A549 (cell line): ENCODE measurements around the gene RAB12. TPM values are rescaled to one million over a fixed set of nuclear protein-coding genes. Genes with fewer than 3 reads are reported as not detected.

Source experiments
- ATAC-seq, 2 experiments: fragments of 200-7000 bp in 1 of 2; fragments of >200 bp in 1 of 2; cut with Nextera tagmentation in 1 of 2; cut with Tn5 transposase in 1 of 2; 3 replicates each; pipeline versions ENCODE4 v1.8.0 to v1.9.1; 2018 to 2020; ENCODE audit warnings: mild to moderate bottlenecking in 1 of 2, moderate library complexity in 1 of 2
- CTCF ChIA-PET: fragments of 300-600 bp; sonication (Branson Sonifier 250); formaldehyde crosslinking; extraction: SDS; loops from one replicate; lab custom pipeline; 2021; ENCODE audit warnings: antibody characterized with exemption, inconsistent platforms; lab: Yijun Ruan, JAX
- POLR2A ChIA-PET: fragments of 350-600 bp; formaldehyde crosslinking; extraction: SDS; loops from one replicate; lab custom pipeline; 2021; ENCODE audit warnings: antibody characterized with exemption, inconsistent platforms; lab: Yijun Ruan, JAX
- DNase-seq, 2 experiments: peaks; one replicate each; pipeline versions ENCODE4 v3.0.0 to v3.0.0-alpha.2; 2011 to 2016; ENCODE audit warnings: low read depth in 1 of 2, low spot score in 1 of 2
- FAIRE-seq: peaks from 2 replicates; lab custom pipeline; 2011; peaks lifted over from hg19 to GRCh38; lab: Jason Lieb, UNC
- H3K27ac ChIP-seq, 2 experiments: fragments of >200 bp; sonication (Bioruptor Twin); formaldehyde crosslinking; 3 replicates each; pipeline ENCODE4 v1.5.1; 2016 to 2017
- H3K4me1 ChIP-seq: fragments of >200 bp; sonication (Bioruptor Twin); formaldehyde crosslinking; 3 replicates; pipeline ENCODE4 v1.6.1; 2016
- H3K4me2 ChIP-seq: fragments of >200 bp; sonication (Bioruptor Twin); formaldehyde crosslinking; 3 replicates; pipeline ENCODE4 v1.6.1; 2016
- H3K4me3 ChIP-seq: fragments of >200 bp; sonication (Bioruptor Twin); formaldehyde crosslinking; 3 replicates; pipeline ENCODE4 v1.5.1; 2016
- H3K9me3 ChIP-seq: fragments of >200 bp; sonication (Bioruptor Twin); formaldehyde crosslinking; 3 replicates; pipeline ENCODE4 v1.6.1; 2016
- BCL3 ChIP-seq: fragments of >200 bp; sonication (Bioruptor Twin); formaldehyde crosslinking; IDR thresholded peaks from 3 replicates; pipeline ENCODE4 v1.6.1; 2016
- CHD4 ChIP-seq: fragments of 200-600 bp; sonication (generic); IDR thresholded peaks from 2 replicates; pipeline ENCODE4 v1.6.1; 2016; ENCODE audit warnings: antibody characterized with exemption, mild to moderate bottlenecking, borderline replicate concordance
- EP300 ChIP-seq, 2 experiments: fragments of >200 bp; sonication (Bioruptor Twin); formaldehyde crosslinking; IDR thresholded peaks; 2 replicates in 1 of 2; 3 replicates in 1 of 2; pipeline ENCODE4 v1.6.1; 2016 to 2017
- ESRRA ChIP-seq: fragments of 150-350 bp; IDR thresholded peaks from 2 replicates; pipeline ENCODE4 v1.6.1; 2014; ENCODE audit warnings: mild to moderate bottlenecking, low read length, borderline replicate concordance
- GATA3 ChIP-seq: IDR thresholded peaks from 2 replicates; pipeline ENCODE4 v1.6.1; 2012; ENCODE audit warnings: borderline replicate concordance
- HDAC2 ChIP-seq: fragments of 200-600 bp; sonication (generic); IDR thresholded peaks from 2 replicates; pipeline ENCODE4 v1.6.1; 2016
- HOXB13 ChIP-seq: fragments of 250-450 bp; sonication (Bioruptor Pico); IDR thresholded peaks from 2 replicates; pipeline ENCODE4 v1.5.0; 2020; ENCODE audit warnings: low read depth, mild to moderate bottlenecking, moderate library complexity
- KDM1A ChIP-seq: fragments of 200-600 bp; sonication (generic); IDR thresholded peaks from 2 replicates; pipeline ENCODE4 v1.6.1; 2016; ENCODE audit warnings: low read depth, mild to moderate bottlenecking
- MAFK ChIP-seq: fragments of 450-650 bp; IDR thresholded peaks from 2 replicates; pipeline ENCODE4 v1.6.1; 2014; ENCODE audit not compliant: partially characterized antibody
- NFE2L2 ChIP-seq: fragments of 150-350 bp; conservative IDR thresholded peaks from 2 replicates; pipeline ENCODE4 v1.6.1; 2014; ENCODE audit warnings: low read length
- PHF8 ChIP-seq: fragments of 200-600 bp; sonication (generic); IDR thresholded peaks from 2 replicates; pipeline ENCODE4 v1.6.1; 2016; ENCODE audit warnings: low read depth, mild to moderate bottlenecking, antibody characterized with exemption, moderate library complexity, borderline replicate concordance
- RAD21 ChIP-seq, 2 experiments: fragments of >200 bp in 1 of 2; sonication (Bioruptor Twin) in 1 of 2; formaldehyde crosslinking in 1 of 2; IDR thresholded peaks in 1 of 2; conservative IDR thresholded peaks in 1 of 2; 2 replicates in 1 of 2; 3 replicates in 1 of 2; pipeline ENCODE4 v1.6.1; 2012 to 2018; ENCODE audit warnings: inconsistent platforms in 1 of 2
- REST ChIP-seq: fragments of 200-600 bp; sonication (generic); IDR thresholded peaks from 2 replicates; pipeline ENCODE4 v1.6.1; 2016; ENCODE audit warnings: antibody characterized with exemption, mild to moderate bottlenecking, moderate library complexity
- TP53 ChIP-seq: fragments of 250-450 bp; sonication (Bioruptor Pico); IDR thresholded peaks from 2 replicates; pipeline ENCODE4 v1.5.0; 2021; ENCODE audit warnings: mild to moderate bottlenecking, moderate library complexity
- ZNF302 ChIP-seq: fragments of 250-450 bp; sonication (Bioruptor Pico); IDR thresholded peaks from 2 replicates; pipeline ENCODE4 v1.9.0; 2021; ENCODE audit warnings: inconsistent platforms, mild to moderate bottlenecking, moderate library complexity
- WGBS: methylation state at CpG from one replicate; pipeline ENCODE4 v1.1.6; 2017; ENCODE audit errors: missing lambda C conversion rate; 5-methylcytosine and 5-hydroxymethylcytosine counted together
- polyA plus RNA-seq, 4 experiments: library from polyadenylated mRNA; depleted of rRNA in 3 of 4; stranded (reverse); fragments of >200 nt; fragmentation: RNase III in 1 of 4; extraction: RNeasy Plus Mini Kit Qiagen cat#74134 plus additional on column Dnase treatment in 1 of 4; gene quantifications; 2 replicates in 3 of 4; 3 replicates in 1 of 4; pipeline ENCODE4 v1.2.3, GENCODE V29; 2011 to 2017

The RAB12 gene
- polyA plus RNA-seq, 2 of the 4 experiments (the other 2 are of a cell fraction), result 23.4 to 31.3 TPM

- Histone ChIP-seq H3K4me2 (no peak overlapping the region), H3K4me3 (no peak overlapping the region), H3K9me3 (no peaks in the 10 kb centered on the region), H3K4me1 (no peaks in the 10 kb centered on the region), H3K27ac (no peak overlapping the region)
- ATAC-seq (no peak), FAIRE-seq (no peak), DNase-seq (no peak)
- ChIA-PET POLR2A (no interaction called here), CTCF (no interaction called here)
- TF ChIP-seq BCL3 (no peak), REST (no peak)
- WGBS, result 24% methylated on average over 2 of the region's 2 CpGs
Observed at GRCh38 chr18:8602557-8602956, 6.7 kb upstream of the RAB12 start.

- Histone ChIP-seq H3K27ac (no peak overlapping the region), H3K4me1 (no peaks in the 10 kb centered on the region), H3K9me3 (no peaks in the 10 kb centered on the region), H3K4me2 (no peak overlapping the region), H3K4me3 (no peak overlapping the region)
- 64% methylated on average over 14 of the region's 14 CpGs for WGBS
- TF ChIP-seq KDM1A (no peak), RAD21 (conservative IDR thresholded peaks at IDR 0.05 in 1 of 2, IDR thresholded peaks at IDR 0.05 in 1 of 2) (no peak), GATA3 (no peak), CHD4 (no peak), NFE2L2 (no peak), MAFK (peak; percentile 33)
- CTCF ChIA-PET, result no interaction called here
- FAIRE-seq (no peak), DNase-seq (no peak), ATAC-seq (no peak)
- POLR2A ChIA-PET, result no interaction called here
Observed at GRCh38 chr18:8603663-8604520, 5.3 kb upstream of the RAB12 start.

GRCh38 chr18:8605974-8606373, 3.3 kb upstream of the RAB12 start:
- WGBS, result 72% methylated on average over 8 of the region's 8 CpGs
- H3K4me1 ChIP-seq, result peaks cover 5% of the 10 kb centered on the region
- H3K27ac ChIP-seq, result no peak overlapping the region
- FAIRE-seq (no peak), ATAC-seq (no peak), DNase-seq (no peak)
- TF ChIP-seq TP53 (CRISPR knock-in tag), result no peak
- no peak for TF ChIP-seq ESRRA
- no peak for TF ChIP-seq HOXB13
- TF ChIP-seq KDM1A, result no peak
- no peak for TF ChIP-seq PHF8
- no peak for TF ChIP-seq ZNF302 (CRISPR knock-in tag)
- TF ChIP-seq EP300 (IDR thresholded peaks at IDR 0.05), result no peak
- TF ChIP-seq HDAC2, result no peak
- ChIA-PET POLR2A (no interaction called here), CTCF (no interaction called here)
- H3K4me3 ChIP-seq, result no peak overlapping the region
- H3K4me2 ChIP-seq, result no peak overlapping the region
- H3K9me3 ChIP-seq, result no peaks in the 10 kb centered on the region
